Mononuclear cell (primary cell): ENCODE results near the gene LRRC15. TPM values are rescaled to one million over a fixed set of nuclear protein-coding genes. Genes with fewer than 3 reads are reported as not detected.

ENCODE experiments used
- H3K27me3 ChIP-seq: 2 replicates; pipeline ENCODE4 v1.6.0; 2011; ENCODE audit warnings: low read length, control low read depth; ENCODE audit not compliant: insufficient read depth
- H3K4me1 ChIP-seq: 2 replicates; pipeline ENCODE4 v1.5.1; 2011; ENCODE audit warnings: mild to moderate bottlenecking, low read length, control low read depth; ENCODE audit not compliant: insufficient read depth
- H3K4me3 ChIP-seq: 2 replicates; pipeline ENCODE4 v1.5.1; 2011; ENCODE audit warnings: mild to moderate bottlenecking, low read length, moderate library complexity
- H3K9me3 ChIP-seq: 2 replicates; pipeline ENCODE4 v1.5.1; 2011; ENCODE audit warnings: low read depth, mild to moderate bottlenecking, control low read depth, low read length
- total RNA-seq: library from RNA; depleted of rRNA; stranded (reverse); fragments of >200 nt; gene quantifications from one replicate; pipeline ENCODE4 v1.2.3, GENCODE V29; 2012

LRRC15 gene
- total RNA-seq, 1 donor = 0.10 TPM

GRCh38 chr3:194337965-194338753 is 31.4 kb downstream of the LRRC15 start:
- no peaks in the 10 kb centered on the region for H3K9me3 ChIP-seq
- no peak overlapping the region for H3K4me3 ChIP-seq
- peaks cover 5% of the 10 kb centered on the region for H3K27me3 ChIP-seq
- H3K4me1 ChIP-seq = peaks cover 9% of the 10 kb centered on the region

GRCh38 chr3:194336601-194337355 is 32.8 kb downstream of the LRRC15 start:
- no peaks in the 10 kb centered on the region for H3K9me3 ChIP-seq
- peaks cover 14% of the 10 kb centered on the region for H3K27me3 ChIP-seq
- no peak overlapping the region for H3K4me3 ChIP-seq
- H3K4me1 ChIP-seq = peaks cover 9% of the 10 kb centered on the region

GRCh38 chr3:194333981-194334320 is 35.6 kb downstream of the LRRC15 start:
- H3K4me3 ChIP-seq = no peak overlapping the region
- H3K9me3 ChIP-seq = no peaks in the 10 kb centered on the region

GRCh38 chr3:194333212-194333980 is 36.1 kb downstream of the LRRC15 start:
- Histone ChIP-seq H3K27me3 (peaks cover 14% of the 10 kb centered on the region), H3K4me1 (peaks cover 9% of the 10 kb centered on the region), H3K9me3 (no peaks in the 10 kb centered on the region), H3K4me3 (no peak overlapping the region)

More at GRCh38 chr3:194333981-194334320, 35.6 kb downstream of the LRRC15 start:
- Histone ChIP-seq H3K4me1 (peaks cover 9% of the 10 kb centered on the region), H3K27me3 (peaks cover 14% of the 10 kb centered on the region)

GRCh38 chr3:194332858-194333211 is 36.7 kb downstream of the LRRC15 start:
- peaks cover 9% of the 10 kb centered on the region for H3K4me1 ChIP-seq
- H3K9me3 ChIP-seq = no peaks in the 10 kb centered on the region
- peaks cover 14% of the 10 kb centered on the region for H3K27me3 ChIP-seq
- no peak overlapping the region for H3K4me3 ChIP-seq

- Histone ChIP-seq H3K4me1 (peaks cover 9% of the 10 kb centered on the region), H3K4me3 (no peak overlapping the region), H3K9me3 (no peaks in the 10 kb centered on the region), H3K27me3 (peaks cover 14% of the 10 kb centered on the region)
Observed at GRCh38 chr3:194330579-194330978, 39.0 kb downstream of the LRRC15 start.

GRCh38 chr3:194330160-194330559 is 39.4 kb downstream of the LRRC15 start:
- peaks cover 9% of the 10 kb centered on the region for H3K4me1 ChIP-seq
- no peak overlapping the region for H3K4me3 ChIP-seq
- H3K9me3 ChIP-seq = no peaks in the 10 kb centered on the region
- peaks cover 14% of the 10 kb centered on the region for H3K27me3 ChIP-seq

GRCh38 chr3:194329583-194329965 is 40.0 kb downstream of the LRRC15 start:
- no peaks in the 10 kb centered on the region for H3K9me3 ChIP-seq

GRCh38 chr3:194328942-194329582 is 40.5 kb downstream of the LRRC15 start:
- H3K4me3 ChIP-seq = no peak overlapping the region
- H3K9me3 ChIP-seq = no peaks in the 10 kb centered on the region
- peaks cover 14% of the 10 kb centered on the region for H3K27me3 ChIP-seq
- peaks cover 15% of the 10 kb centered on the region for H3K4me1 ChIP-seq

More at GRCh38 chr3:194329583-194329965, 40.0 kb downstream of the LRRC15 start:
- no peak overlapping the region for H3K4me3 ChIP-seq
- H3K4me1 ChIP-seq = peaks cover 10% of the 10 kb centered on the region
- peaks cover 14% of the 10 kb centered on the region for H3K27me3 ChIP-seq

- Histone ChIP-seq H3K27me3 (peaks cover 9% of the 10 kb centered on the region), H3K4me3 (no peak overlapping the region), H3K9me3 (no peaks in the 10 kb centered on the region), H3K4me1 (peaks cover 10% of the 10 kb centered on the region)
Observed at GRCh38 chr3:194328053-194328657, 41.4 kb downstream of the LRRC15 start.

GRCh38 chr3:194327218-194328052 is 42.1 kb downstream of the LRRC15 start:
- Histone ChIP-seq H3K27me3 (peaks cover 2% of the 10 kb centered on the region), H3K4me3 (no peak overlapping the region), H3K4me1 (peaks cover 9% of the 10 kb centered on the region), H3K9me3 (no peaks in the 10 kb centered on the region)

- Histone ChIP-seq H3K9me3 (no peaks in the 10 kb centered on the region), H3K27me3 (no peaks in the 10 kb centered on the region), H3K4me1 (peaks cover 9% of the 10 kb centered on the region), H3K4me3 (no peak overlapping the region)
Observed at GRCh38 chr3:194326968-194327217, 42.6 kb downstream of the LRRC15 start.

- H3K9me3 ChIP-seq = no peaks in the 10 kb centered on the region
- H3K4me1 ChIP-seq = peaks cover 9% of the 10 kb centered on the region
- H3K4me3 ChIP-seq = no peak overlapping the region
- H3K27me3 ChIP-seq = no peaks in the 10 kb centered on the region
Observed at GRCh38 chr3:194326192-194326967, 43.2 kb downstream of the LRRC15 start.
